HG03439 (cell line): ENCODE measurements around the gene EIF4B.

Experiments
- ATAC-seq: cut with Tn5 transposase; IDR thresholded peaks from one replicate; pipeline ENCODE4 v1.9.1; 2021; ENCODE audit warnings: mild to moderate bottlenecking, moderate library complexity; ENCODE audit not compliant: unreplicated experiment

EIF4B gene

DNA sequence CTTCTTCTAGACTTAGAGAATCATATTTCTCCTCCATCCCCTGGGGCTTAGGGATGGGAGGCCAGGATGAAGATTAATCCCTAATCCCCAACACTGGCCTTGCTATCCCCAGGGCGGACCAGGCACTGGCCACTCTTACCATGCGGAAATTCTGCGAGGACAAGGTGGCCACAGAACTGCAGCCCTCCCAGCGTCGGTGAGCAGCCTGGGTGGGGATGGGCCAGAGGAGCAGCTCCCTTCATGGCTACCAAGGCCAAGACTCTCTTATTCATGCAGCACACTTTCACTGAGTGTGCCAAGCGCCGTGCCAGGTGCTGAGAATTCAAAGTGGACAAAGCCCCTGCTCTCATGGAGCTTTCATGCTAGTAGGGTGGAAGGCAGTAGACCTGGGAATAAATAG lies 50.6 kb downstream of the EIF4B start:
- no peak for ATAC-seq

GRCh38 chr12:53057816-53058500 lies 51.7 kb downstream of the EIF4B start:
- no peak for ATAC-seq

- ATAC-seq = no peak
Observed at GRCh38 chr12:53058674-53059433, 52.6 kb downstream of the EIF4B start.

GRCh38 chr12:53059434-53060063 lies 53.3 kb downstream of the EIF4B start:
- ATAC-seq = no peak

- ATAC-seq = no peak
Observed at GRCh38 chr12:53060064-53060720, 53.9 kb downstream of the EIF4B start.

- ATAC-seq = no peak
Observed at GRCh38 chr12:53060721-53061276, 54.5 kb downstream of the EIF4B start.

DNA sequence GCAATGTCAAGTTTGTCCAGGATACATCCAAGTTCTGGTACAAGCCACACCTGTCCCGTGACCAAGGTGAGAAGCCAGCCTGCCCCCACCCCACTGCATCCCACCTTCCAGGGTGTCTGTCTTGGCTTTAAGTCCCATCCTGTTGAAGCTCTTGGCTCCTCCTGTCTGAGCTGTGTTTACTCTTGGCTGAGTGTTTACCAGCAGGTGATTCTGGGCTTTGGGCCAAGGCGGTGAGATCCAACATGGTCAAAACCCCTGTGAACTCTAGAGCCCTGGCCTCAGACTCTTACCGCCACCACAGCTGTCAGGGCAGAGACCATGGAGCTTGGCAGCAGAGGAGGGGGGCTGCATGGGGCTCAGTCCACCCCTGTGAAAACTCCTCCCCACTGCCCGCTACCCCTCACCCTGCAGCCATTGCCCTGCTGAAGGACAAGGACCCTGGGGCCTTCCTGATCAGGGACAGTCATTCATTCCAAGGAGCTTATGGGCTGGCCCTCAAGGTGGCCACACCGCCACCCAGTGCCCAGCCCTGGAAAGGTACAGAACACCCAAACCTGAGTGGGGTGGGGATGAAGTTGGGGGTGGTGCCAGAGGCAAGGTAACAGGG lies 55.3 kb downstream of the EIF4B start:
- no peak for ATAC-seq

DNA sequence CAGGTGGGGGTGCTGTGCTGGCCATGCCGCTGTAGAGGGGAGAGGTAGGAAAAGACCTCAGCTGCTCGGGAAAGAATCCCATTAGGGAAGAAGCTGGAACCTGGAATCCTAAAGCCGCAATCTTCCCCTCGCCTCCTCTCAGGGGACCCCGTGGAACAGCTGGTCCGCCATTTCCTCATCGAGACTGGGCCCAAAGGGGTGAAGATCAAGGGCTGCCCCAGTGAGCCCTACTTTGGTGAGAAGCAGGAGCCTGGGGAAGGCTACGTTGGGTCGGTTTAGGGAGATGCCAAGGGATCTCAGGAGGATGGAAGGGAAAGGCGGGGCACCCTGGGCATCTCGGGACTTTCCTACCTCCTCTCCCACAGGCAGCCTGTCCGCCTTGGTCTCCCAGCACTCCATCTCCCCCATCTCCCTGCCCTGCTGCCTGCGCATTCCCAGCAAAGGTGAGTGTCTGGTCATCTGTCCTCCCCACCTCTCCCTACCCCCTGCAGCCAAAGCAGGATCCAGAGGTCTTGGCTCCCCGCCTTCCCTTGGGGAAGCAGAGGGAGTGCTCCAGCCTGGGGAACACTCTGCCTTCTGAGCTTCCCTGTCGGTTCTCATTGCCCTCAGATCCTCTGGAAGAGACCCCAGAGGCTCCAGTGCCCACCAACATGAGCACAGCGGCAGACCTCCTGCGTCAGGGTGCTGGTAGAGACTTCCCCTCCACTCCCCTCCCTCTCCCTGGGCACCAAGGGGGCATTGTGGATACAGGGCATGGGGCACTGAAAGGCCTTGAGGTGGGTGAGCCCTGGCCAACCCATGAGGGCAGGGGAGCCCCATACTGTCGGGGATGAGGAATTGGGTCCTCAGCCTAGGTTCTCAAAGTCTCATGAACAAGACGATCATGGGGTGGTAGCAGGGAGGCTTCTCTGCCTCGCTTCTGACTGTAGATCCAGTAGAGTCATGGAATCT lies 56.0 kb downstream of the EIF4B start:
- no peak for ATAC-seq

- ATAC-seq = no peak
Observed at GRCh38 chr12:53062977-53063707, 56.9 kb downstream of the EIF4B start.

- ATAC-seq = no peak
Observed at GRCh38 chr12:53063708-53064612, 57.7 kb downstream of the EIF4B start.

- no peak for ATAC-seq
Observed at GRCh38 chr12:53064613-53065436, 58.6 kb downstream of the EIF4B start.

DNA sequence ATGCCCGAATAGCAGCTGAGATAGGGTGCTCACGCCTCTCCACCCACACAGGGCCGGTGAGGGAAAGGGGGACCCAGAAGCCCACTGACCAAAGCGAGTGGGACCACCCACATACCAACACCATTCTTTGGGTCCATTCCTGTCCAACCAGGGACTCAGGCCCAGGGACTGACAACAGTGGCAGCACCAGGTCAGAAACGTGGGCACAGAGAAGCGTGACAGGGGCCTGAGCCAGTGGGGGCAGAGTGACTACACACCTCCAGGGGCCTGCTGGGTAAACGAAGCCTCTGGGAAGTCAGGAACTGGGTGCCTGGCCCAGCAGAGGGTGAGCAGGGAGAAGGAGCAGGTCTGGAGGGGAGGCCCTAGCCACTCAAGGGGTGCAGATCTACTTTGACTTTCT lies 59.2 kb downstream of the EIF4B start:
- ATAC-seq = no peak

- ATAC-seq = no peak
Observed at GRCh38 chr12:53065975-53066931, 60.0 kb downstream of the EIF4B start.

- no peak for ATAC-seq
Observed at GRCh38 chr12:53067074-53067992, 61.1 kb downstream of the EIF4B start.
